ENCODE results near the gene LARGE1. TPM values are rescaled to one million over a fixed set of nuclear protein-coding genes. Genes with fewer than 3 reads are reported as not detected.

The LARGE1 gene
- total and polyA plus RNA-seq, 2 of the 4 experiments (the other 2 are of a cell fraction), result 6.2 to 12.4 TPM

DNA sequence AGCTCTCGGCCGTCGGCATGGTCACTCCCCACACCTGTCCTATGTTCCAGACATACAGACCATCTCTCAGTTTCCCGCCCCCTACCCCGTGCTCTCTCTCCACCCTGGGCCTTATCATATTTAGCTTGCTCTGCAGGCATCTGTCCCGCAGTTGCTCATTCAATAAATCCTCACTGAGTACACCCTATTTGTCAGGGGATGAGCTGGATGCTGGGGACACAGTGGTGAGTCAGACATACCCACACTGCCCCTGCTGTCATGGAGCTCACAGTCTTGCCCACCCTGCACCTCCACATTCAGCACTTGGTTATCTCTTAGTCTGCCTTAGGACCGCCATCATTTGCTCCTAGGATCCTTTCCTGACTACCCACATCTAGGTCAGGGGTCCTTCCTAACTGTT is 313.8 kb downstream of the LARGE1 start:
- in situ Hi-C loops (cut with MboI; ENCODE audit: low sequenced_read_pairs), result no loop called here
- Histone ChIP-seq H3K14ac (replicated peaks; ENCODE audit: low read depth, low read length) (no peak overlapping the region), H2AFZ (replicated peaks; ENCODE audit: low read length, poor library complexity) (no peak overlapping the region), H2BK20ac (ENCODE audit: low read depth, low read length) (no peak overlapping the region), H3K27me3 (ENCODE audit: control insufficient read depth, insufficient read depth, low read length) (no peaks in the 10 kb centered on the region), H3K9ac (ENCODE audit: low read depth, low read length) (no peak overlapping the region), H4K8ac (ENCODE audit: low read depth in 2 of 2, low read length in 2 of 2) (no peak overlapping the region), H2BK5ac (ENCODE audit: low read depth, low read length, poor library complexity, severe bottlenecking) (no peak overlapping the region), H3K9me1 (ENCODE audit: insufficient read depth, low read length) (no peaks in the 10 kb centered on the region; the same call in 1 of the 2 replicates), H2AK9ac (replicated peaks; ENCODE audit: low read depth, low read length, poor library complexity) (no peak overlapping the region), H3K56ac (ENCODE audit: extremely low read depth, insufficient read depth, low read length) (no peak overlapping the region), H3K27ac (ENCODE audit: insufficient read depth, low read length) (no peak overlapping the region), H3K4me1 (ENCODE audit: control insufficient read depth, insufficient read depth, low read length) (no peaks in the 10 kb centered on the region), H2BK15ac (ENCODE audit: low read depth, low read length) (no peak overlapping the region), H4K20me1 (ENCODE audit: insufficient read depth, low read length) (no peaks in the 10 kb centered on the region), H3K4me3 (ENCODE audit: insufficient read depth, low read depth, low read length) (no peak overlapping the region), H4K91ac (ENCODE audit: insufficient read depth, low read depth, low read length) (no peak overlapping the region), H3K18ac (ENCODE audit: low read depth, low read length) (no peak overlapping the region), H3K79me1 (ENCODE audit: low read depth in 1 of 2, low read length in 2 of 2) (no peaks in the 10 kb centered on the region), H3K9me3 (ENCODE audit: control insufficient read depth, insufficient read depth, low read length) (no peaks in the 10 kb centered on the region), H3K4ac (ENCODE audit: low read depth, low read length) (no peak overlapping the region), H3K36me3 (ENCODE audit: control insufficient read depth, insufficient read depth, low read length) (0 out of 2 replicates have a peak, but pooled peaks cover 2% of the 10 kb centered on the region), H3K23ac (ENCODE audit: low read depth, low read length) (no peak overlapping the region), H3K4me2 (ENCODE audit: low read depth, low read length) (no peak overlapping the region), H2AK5ac (ENCODE audit: low read depth, low read length) (no peak overlapping the region), H2BK120ac (ENCODE audit: low read depth, low read length) (no peak overlapping the region), H4K5ac (ENCODE audit: low read depth, low read length) (no peak overlapping the region)
- no peak for TF ChIP-seq MAZ (IDR thresholded peaks at IDR 0.05; ENCODE audit: borderline replicate concordance, low read depth, low read length)
- TF ChIP-seq RFX5 (IDR thresholded peaks at IDR 0.05; ENCODE audit: low read depth, low read length), result no peak
- TF ChIP-seq, protein P1, sequence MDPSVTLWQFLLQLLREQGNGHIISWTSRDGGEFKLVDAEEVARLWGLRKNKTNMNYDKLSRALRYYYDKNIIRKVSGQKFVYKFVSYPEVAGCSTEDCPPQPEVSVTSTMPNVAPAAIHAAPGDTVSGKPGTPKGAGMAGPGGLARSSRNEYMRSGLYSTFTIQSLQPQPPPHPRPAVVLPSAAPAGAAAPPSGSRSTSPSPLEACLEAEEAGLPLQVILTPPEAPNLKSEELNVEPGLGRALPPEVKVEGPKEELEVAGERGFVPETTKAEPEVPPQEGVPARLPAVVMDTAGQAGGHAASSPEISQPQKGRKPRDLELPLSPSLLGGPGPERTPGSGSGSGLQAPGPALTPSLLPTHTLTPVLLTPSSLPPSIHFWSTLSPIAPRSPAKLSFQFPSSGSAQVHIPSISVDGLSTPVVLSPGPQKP (IDR thresholded peaks at IDR 0.05; ENCODE audit: borderline replicate concordance, low read depth, low read length), result no peak
- TF ChIP-seq, protein P2, sequence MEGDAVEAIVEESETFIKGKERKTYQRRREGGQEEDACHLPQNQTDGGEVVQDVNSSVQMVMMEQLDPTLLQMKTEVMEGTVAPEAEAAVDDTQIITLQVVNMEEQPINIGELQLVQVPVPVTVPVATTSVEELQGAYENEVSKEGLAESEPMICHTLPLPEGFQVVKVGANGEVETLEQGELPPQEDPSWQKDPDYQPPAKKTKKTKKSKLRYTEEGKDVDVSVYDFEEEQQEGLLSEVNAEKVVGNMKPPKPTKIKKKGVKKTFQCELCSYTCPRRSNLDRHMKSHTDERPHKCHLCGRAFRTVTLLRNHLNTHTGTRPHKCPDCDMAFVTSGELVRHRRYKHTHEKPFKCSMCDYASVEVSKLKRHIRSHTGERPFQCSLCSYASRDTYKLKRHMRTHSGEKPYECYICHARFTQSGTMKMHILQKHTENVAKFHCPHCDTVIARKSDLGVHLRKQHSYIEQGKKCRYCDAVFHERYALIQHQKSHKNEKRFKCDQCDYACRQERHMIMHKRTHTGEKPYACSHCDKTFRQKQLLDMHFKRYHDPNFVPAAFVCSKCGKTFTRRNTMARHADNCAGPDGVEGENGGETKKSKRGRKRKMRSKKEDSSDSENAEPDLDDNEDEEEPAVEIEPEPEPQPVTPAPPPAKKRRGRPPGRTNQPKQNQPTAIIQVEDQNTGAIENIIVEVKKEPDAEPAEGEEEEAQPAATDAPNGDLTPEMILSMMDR (conservative IDR thresholded peaks at IDR 0.05; ENCODE audit: low read depth, low read length), result no peak
- TF ChIP-seq FOS (IDR thresholded peaks at IDR 0.05; ENCODE audit: low read depth, low read length), result no peak
- no peak for TF ChIP-seq CHD1 (IDR thresholded peaks at IDR 0.05; ENCODE audit: low read depth, low read length)
- TF ChIP-seq, protein P3, sequence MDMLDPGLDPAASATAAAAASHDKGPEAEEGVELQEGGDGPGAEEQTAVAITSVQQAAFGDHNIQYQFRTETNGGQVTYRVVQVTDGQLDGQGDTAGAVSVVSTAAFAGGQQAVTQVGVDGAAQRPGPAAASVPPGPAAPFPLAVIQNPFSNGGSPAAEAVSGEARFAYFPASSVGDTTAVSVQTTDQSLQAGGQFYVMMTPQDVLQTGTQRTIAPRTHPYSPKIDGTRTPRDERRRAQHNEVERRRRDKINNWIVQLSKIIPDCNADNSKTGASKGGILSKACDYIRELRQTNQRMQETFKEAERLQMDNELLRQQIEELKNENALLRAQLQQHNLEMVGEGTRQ (IDR thresholded peaks at IDR 0.05; ENCODE audit: low read depth, low read length), result no peak
- no peak for TF ChIP-seq POLR2A (IDR thresholded peaks at IDR 0.05; ENCODE audit: low read depth, low read length)
- TF ChIP-seq NFE2L2 (IDR thresholded peaks at IDR 0.05; ENCODE audit: low read depth, low read length), result no peak
- TF ChIP-seq RCOR1 (IDR thresholded peaks at IDR 0.05; ENCODE audit: insufficient replicate concordance, low read length), result no peak
- TF ChIP-seq BHLHE40 (IDR thresholded peaks at IDR 0.05; ENCODE audit: low read depth, low read length), result no peak
- no peak for TF ChIP-seq MXI1 (IDR thresholded peaks at IDR 0.05; ENCODE audit: borderline replicate concordance, low read depth, low read length)
- TF ChIP-seq RAD21 (IDR thresholded peaks at IDR 0.05; ENCODE audit: low read length), result no peak
- CTCF ChIA-PET, result interaction anchor here (0.6 kb wide), 2 partner anchors 26 to 563 kb away, joined by 4 to 5 read pairs; no protein-coding TSS in a partner anchor
- no TSS peak for BruUV-seq (replicated peaks)
- dilution Hi-C loops (cut with HindIII; ENCODE audit: low sequenced_read_pairs, unreplicated experiment), result no loop called here
- DNase-seq, result no peak
- POLR2A ChIA-PET (ENCODE audit: unreplicated experiment), result no interaction called here
- intact Hi-C loops (cut with micrococcal nuclease), result no loop called here
- WGBS, 2 experiments (ENCODE audit: extremely low coverage in 2 of 2, insufficient read length in 1 of 2), result 88% methylated on average over 3 of the region's 7 CpGs; no CpG with 5 or more reads in 1 of the 2 experiments
- no peak for ATAC-seq (ENCODE audit: low read depth)

Measured in IMR-90 (cell line).